ENCODE results near the gene WDR82. TPM values are rescaled to one million over a fixed set of nuclear protein-coding genes. Genes with fewer than 3 reads are reported as not detected.

Gene WDR82
- total and polyA plus RNA-seq, 9 of the 15 experiments (the other 6 are each of a cell fraction or from before 2014, with no cell fraction given): 6.4 to 62.9 (median 37.1) TPM

- H3K9me1 ChIP-seq (ENCODE audit: control insufficient read depth, insufficient read depth, low read length): no peaks in the 10 kb centered on the region
- DNase-seq (ENCODE audit: extremely low read depth in 1 of 4, low spot score in 3 of 4): no peak
- H3K27ac ChIP-seq (ENCODE audit: extremely low read depth, low read depth, low read length): no peak overlapping the region
- no peak overlapping the region for H3K4me3 ChIP-seq
- TF ChIP-seq ELK1 (CRISPR knock-in tag; IDR thresholded peaks at IDR 0.05) (no peak), TAL1 (IDR thresholded peaks at IDR 0.05) (no peak), CC2D1A (IDR thresholded peaks at IDR 0.05) (no peak), ZNF586 (CRISPR knock-in tag; conservative IDR thresholded peaks at IDR 0.05) (no peak), SFPQ (IDR thresholded peaks at IDR 0.05; ENCODE audit: low read depth, low read length) (no peak), KHSRP (IDR thresholded peaks at IDR 0.05) (no peak), ZNF174 (CRISPR knock-in tag; IDR thresholded peaks at IDR 0.05) (no peak), ARNT (IDR thresholded peaks at IDR 0.05) (no peak), TCF3 (CRISPR knock-in tag; IDR thresholded peaks at IDR 0.05) (no peak), ZNF75A (CRISPR knock-in tag; IDR thresholded peaks at IDR 0.05) (no peak), OTX1 (CRISPR knock-in tag; IDR thresholded peaks at IDR 0.05) (no peak), STAG1 (CRISPR knock-in tag; IDR thresholded peaks at IDR 0.05; ENCODE audit: borderline replicate concordance) (no peak), HDAC3 (IDR thresholded peaks at IDR 0.05; ENCODE audit: borderline replicate concordance, partially characterized antibody) (no peak)
- H3K4me1 ChIP-seq (replicated peaks in 1 of 2; ENCODE audit: control insufficient read depth in 2 of 2, insufficient read depth in 2 of 2, low read length in 2 of 2): peaks cover 20 to 49% of the 10 kb centered on the region in 2 experiments
- ChIA-PET POLR2A (interaction anchor here (0.7 to 1.2 kb wide), 2 partner anchors 16 to 357 kb away, joined by 3 to 5 read pairs; partner anchors contain the start of gene WDR82), CTCF (ENCODE audit: low intra/inter-chr PET ratio) (interaction anchor here (0.9 kb wide), 1 partner anchor 45 kb away, joined by 3 read pairs; no protein-coding TSS in a partner anchor)
- intact Hi-C loops (cut with micrococcal nuclease): loop anchor here (5.0 kb wide), 1 partner anchor 153 kb away; the partner anchor contains the start of gene SEMA3G
- H3K9ac ChIP-seq (ENCODE audit: insufficient read depth in 1 of 2, low read depth in 2 of 2, low read length in 2 of 2): peak overlapping the region in 1 of 2 experiments; percentile 45; a peak in 2 of 4 replicates
- H4K20me1 ChIP-seq (replicated peaks; ENCODE audit: control insufficient read depth, insufficient read depth, low read length): no peaks in the 10 kb centered on the region
- no peak overlapping the region for H3K4me2 ChIP-seq (ENCODE audit: insufficient read depth, low read length)
- WGBS (ENCODE audit: insufficient coverage, low coverage, missing lambda C conversion rate): 64% methylated on average over 9 of the region's 11 CpGs
- no peaks in the 10 kb centered on the region for H3K27me3 ChIP-seq (ENCODE audit: control insufficient read depth in 2 of 2, insufficient read depth in 2 of 2, low read length in 2 of 2)
- no peaks in the 10 kb centered on the region for H3K79me2 ChIP-seq (ENCODE audit: control insufficient read depth, insufficient read depth, low read length)
- in situ Hi-C loops (cut with MboI): loop anchor here (5.0 to 10.0 kb wide), 3 partner anchors 48 to 150 kb away; partner anchors contain the start of gene SEMA3G
- FAIRE-seq: no peak
- H2AFZ ChIP-seq (ENCODE audit: low read depth, low read length): no peak overlapping the region
- H3K9me3 ChIP-seq (replicated peaks; ENCODE audit: control insufficient read depth, insufficient read depth, low read depth, low read length): no peaks in the 10 kb centered on the region
- no TSS peak for BruUV-seq (replicated peaks)
- ATAC-seq: no peak
- peaks cover 4% of the 10 kb centered on the region; the same call in 2 of the 3 replicates for H3K36me3 ChIP-seq (ENCODE audit: control insufficient read depth, insufficient read depth, low read length)
Observed at GRCh38 chr3:52294320-52295150, 16.1 kb upstream of the WDR82 start.
